HG03469 (cell line): ENCODE results near the gene DPP8.
"Not testable (repeated sequence)": the region's sequence is repeated elsewhere in the genome, so short reads cannot be mapped to it uniquely, and the experiment has no call there.

Experiments
- ATAC-seq: cut with Tn5 transposase; IDR thresholded peaks from one replicate; pipeline ENCODE4 v1.9.1; 2021; ENCODE audit warnings: mild to moderate bottlenecking, moderate library complexity, moderate number of reproducible peaks; ENCODE audit not compliant: unreplicated experiment

Gene DPP8

DNA sequence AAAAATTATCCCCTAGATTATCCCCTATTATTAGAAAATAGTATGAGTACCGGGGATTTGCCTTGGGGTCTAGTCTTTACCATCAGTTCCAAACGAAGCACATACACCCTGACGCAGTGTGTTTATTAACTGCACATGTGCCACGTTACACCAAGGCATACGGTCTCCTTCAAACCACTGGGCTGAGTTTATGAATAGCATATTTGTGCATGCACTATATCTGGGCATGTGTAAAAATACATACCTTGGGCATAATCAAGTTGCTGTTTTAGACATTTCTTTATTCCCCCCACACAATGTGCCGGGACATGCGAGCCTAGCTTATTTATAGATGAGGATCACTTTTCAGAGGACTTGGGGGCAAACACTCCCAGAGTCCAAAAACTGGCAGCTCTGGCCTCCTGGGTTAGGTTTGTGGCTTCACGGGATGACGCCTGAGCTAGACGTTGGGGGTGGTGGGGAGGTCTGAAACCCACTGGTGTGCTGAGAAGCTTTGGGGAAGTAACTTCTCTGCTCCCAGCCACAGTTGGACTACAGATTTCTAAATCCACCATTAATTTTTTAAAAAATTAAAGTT lies 111.0 kb downstream of the DPP8 start:
- no peak for ATAC-seq

GRCh38 chr15:65405791-65406423 lies 111.6 kb downstream of the DPP8 start:
- no peak for ATAC-seq

- ATAC-seq, result no peak
These were observed 113.2 kb downstream of the DPP8 start for GRCh38 chr15:65404186-65404872.

DNA sequence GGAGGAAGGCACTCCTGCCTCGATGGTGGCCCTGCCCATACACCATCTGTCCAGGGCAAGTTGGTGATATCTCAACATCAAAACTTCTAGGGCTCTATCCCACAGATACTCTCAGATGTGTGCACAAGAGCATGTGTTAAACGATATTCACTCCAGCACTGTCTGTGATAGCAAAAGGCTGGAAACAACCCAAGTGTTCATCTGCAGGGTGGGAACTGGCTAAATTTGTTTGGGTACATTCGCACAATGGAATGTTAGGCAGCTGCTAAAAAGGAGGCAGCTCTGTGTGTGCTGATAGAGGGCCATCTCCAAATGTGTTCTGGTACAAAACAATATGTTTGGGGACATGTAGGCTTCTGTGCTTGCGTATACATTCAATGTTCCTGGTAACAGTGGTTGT lies 114.5 kb downstream of the DPP8 start:
- ATAC-seq, result no peak

DNA sequence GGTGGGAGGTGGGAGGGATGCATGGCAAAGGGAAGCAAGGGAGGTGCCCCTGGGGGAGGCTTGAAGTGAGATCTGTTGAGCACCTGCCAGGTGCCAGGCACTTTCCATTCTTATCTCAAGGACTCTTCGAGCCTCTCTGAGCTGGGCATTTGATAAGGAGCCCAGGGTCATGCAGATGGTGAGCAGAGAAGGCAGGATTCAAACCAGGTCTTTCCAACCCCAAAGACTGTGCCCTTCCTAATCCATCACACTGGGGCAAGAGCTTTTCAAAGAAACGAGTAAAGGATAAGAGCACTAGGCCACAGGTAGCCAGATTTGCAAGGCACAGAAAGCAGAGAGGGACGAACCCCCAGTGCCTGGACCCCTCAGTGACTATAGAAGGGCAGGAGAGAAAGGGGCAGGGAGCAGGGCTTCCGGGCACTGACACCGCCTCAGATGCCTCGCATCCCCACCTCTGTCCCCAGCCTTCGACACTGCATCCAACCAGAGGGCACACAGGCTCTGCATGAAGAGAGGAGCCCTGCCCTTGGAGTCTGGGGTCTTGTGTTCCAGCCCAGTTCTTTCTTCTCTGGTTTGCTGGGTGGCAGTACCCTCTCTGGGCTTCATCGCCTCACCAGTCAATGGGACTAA lies 115.8 kb downstream of the DPP8 start:
- ATAC-seq, result no peak

DNA sequence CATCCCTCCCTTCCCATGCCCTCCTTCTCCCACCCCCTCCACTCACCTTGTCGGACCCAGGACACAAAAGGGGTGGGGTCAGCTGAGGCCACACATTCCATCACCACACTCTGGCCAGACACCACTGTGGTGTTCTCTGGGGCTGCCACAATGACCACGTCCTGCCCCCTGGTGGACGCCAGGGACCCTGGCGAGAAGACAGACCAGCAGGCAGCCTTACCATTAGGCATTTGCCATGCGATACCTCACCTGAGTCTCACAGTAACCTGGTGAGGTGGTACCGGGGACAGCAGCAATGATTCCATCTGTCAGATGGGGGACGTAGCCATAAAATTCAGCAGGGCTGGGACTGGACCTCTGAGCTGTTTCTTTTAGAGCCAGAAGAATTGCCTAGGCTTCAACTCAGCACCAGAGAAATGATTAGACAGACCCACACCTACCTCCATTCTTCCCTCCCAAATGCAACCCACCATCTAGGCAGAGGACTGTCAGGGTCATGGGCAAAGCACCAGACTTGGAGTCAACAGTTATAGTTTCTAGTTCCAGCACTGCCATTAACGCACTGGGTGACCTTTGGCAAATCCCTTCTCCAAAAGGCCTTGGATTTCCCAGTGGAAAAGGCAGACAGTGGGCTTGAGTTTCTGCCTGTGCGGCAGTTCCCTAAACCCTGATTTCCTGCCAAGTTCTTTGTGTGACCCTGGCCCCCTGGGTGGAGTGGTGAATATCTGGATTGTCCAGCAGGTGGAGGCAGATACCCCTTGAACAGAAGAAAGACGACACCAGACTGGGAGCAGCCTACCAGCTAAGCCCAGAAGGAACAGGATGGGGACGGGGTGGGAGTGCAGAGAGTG lies 116.5 kb downstream of the DPP8 start:
- ATAC-seq, result no peak

DNA sequence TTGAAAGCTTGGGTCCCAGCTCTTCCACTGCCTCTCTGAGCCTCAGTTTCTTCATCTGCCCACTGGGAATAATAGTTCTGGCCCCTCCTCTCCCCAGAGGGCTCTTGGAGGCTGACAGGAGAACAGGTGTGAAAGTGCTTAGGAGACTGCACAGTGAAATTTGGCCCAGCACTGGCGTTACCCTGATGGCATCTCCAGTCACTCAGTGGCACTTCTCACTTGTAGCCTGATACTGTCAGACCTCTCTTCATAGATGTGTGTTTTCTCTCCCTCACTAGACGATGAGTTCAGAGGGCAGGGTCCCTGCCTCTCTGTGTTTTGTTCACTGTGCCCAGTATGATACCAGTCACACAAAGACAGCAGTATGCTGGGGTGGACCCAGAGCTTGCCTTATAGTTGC lies 117.5 kb downstream of the DPP8 start:
- no peak for ATAC-seq

DNA sequence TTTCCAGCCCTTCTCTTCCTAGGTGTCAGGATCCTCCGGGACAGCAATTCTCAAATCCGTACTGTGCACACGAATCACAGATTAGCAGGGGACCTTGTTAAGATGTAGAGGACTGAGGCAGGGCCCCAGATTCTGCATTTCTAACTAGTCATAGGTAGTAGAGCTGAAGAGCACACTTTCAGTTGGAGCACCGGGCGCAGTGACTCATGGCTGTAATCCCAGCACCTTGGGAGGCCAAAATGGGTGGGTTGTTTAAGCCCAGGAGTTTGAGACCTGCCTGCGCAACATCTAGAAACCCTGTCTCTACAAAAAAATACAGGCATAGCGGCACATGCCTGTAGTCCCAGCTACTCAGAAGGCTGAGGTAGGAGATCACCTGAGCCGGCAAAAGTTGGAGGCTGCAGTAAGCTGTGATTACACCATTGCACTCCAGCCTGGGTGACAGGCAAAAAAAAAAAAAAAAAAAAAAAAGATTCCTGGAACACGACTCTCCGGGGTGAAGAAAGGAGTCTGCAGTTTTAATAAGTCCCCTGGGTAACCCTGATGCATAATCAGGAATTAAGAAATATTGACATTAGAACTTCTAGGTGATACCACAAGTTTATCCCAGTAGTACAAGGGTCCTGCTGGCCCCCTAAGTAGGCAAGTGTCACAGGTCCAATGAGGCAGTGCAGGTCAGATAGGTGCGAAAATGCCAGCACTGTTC lies 118.3 kb downstream of the DPP8 start:
- ATAC-seq, result no peak

DNA sequence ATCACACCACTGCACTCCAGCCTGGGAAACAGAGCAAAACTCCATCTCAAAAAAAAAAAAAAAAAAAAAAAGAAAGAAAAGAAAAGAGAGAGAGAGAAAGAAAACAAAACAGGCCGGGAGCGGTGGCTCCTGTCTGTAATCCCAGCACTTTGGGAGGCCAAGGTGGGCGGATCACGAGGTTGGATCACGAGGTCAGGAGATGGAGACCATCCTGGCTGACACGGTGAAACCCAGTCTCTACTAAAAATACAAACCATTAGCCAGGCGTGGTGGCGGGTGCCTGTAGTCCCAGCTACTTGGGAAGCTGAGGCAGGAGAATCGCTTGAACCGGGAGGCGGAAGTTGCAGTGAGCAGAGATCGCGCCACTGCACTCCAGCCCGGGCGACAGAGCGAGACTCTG lies 119.0 kb downstream of the DPP8 start:
- not testable (repeated sequence) for ATAC-seq

DNA sequence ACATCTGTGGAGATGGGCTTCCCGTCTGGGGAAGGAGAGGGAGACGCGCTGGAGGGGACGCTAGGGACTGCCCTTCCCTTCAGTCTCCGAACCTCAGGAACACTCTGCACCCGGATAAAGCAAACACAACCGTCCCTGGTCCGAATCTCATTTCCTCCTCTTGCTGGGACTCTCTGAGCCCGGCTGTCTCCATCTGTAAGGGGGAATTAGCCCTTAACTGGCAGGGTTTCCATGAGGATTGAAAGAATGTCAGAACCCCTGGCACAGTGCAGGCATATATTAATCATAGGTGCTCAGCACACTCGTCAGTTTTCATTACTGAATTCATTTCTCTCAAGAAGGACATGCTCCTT lies 120.5 kb downstream of the DPP8 start:
- ATAC-seq, result no peak

- ATAC-seq, result no peak
These were observed 121.1 kb downstream of the DPP8 start for GRCh38 chr15:65396283-65396964.

GRCh38 chr15:65395567-65396202 lies 121.8 kb downstream of the DPP8 start:
- no peak for ATAC-seq

GRCh38 chr15:65394936-65395335 lies 122.6 kb downstream of the DPP8 start:
- ATAC-seq, result no peak

DNA sequence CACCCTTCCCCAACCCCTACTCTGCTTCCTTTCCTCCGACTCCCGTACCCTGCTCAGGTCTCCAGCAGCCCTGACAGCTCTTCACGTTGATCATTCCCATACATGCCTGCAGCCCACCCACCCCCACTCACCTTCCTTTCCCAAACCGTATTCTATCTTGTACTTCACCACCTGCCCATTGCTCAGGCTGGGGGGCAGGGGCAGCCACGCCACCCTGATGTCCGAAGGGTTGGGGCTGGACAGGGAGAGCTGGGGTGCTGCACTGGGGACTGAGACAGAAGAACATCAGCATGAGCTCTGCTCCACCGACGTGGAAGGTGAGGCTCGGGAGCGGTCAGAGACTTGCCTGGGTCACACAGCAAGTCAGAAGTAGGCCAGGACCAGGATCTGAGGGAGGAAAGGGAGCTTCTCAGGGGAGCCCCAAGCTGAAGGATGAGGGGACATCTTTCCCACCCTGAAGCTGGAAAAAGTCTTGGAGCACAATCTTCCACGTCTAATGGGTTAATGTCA lies 123.2 kb downstream of the DPP8 start:
- ATAC-seq, result no peak

DNA sequence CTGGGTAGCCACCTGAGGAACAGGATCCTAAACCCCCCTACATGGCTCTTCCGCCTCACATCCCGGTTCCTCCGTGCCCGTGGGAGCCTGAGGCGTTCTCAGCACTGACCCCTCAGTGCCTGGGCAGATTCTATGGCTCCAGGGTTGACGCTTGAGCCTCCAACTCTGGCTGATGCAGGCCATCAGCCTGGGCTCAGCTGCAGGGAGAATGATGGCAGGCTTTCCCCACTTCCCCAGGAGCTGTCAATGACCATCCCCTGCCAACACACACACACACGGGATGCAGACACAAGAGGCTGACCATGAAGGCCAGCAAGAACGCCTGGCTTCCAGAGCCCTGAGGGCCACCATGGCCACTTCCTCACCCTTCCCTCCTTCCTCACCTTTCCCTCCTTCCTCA lies 123.9 kb downstream of the DPP8 start:
- no peak for ATAC-seq

DNA sequence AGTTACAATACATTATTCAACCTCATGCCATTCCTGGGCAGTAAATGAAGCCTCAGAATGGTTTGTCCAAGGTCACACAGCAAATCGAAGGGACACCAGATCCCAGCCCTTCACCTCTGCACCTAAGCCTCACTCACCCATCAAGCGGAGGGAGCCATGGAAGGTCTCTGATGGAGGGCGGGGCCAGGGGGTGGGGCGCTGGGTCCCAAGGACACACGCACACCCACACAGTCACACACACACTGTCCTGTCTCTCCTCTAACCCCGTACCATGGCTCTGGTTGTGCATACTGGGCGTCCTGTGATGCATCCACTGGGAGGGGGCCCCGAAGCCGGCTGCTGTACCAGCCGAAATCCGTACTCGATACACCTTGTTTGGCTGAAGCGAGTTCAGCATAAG lies 124.4 kb downstream of the DPP8 start:
- no peak for ATAC-seq
